CD4-positive, alpha-beta T cell treated with Interferon alpha-2 for 1 hour (primary cell): ENCODE data around the gene ZFYVE9.
A peak's percentile ranks its signal among the peaks of the same experiment; 100 is the strongest.
"Not testable (repeated sequence)": the region's sequence is repeated elsewhere in the genome, so short reads cannot be mapped to it uniquely, and the experiment has no call there.

Experiments
- DNase-seq, 2 donors: peaks; one replicate each; pipeline ENCODE4 v3.0.0-alpha.2; 2020 to 2022

ZFYVE9 gene

DNA sequence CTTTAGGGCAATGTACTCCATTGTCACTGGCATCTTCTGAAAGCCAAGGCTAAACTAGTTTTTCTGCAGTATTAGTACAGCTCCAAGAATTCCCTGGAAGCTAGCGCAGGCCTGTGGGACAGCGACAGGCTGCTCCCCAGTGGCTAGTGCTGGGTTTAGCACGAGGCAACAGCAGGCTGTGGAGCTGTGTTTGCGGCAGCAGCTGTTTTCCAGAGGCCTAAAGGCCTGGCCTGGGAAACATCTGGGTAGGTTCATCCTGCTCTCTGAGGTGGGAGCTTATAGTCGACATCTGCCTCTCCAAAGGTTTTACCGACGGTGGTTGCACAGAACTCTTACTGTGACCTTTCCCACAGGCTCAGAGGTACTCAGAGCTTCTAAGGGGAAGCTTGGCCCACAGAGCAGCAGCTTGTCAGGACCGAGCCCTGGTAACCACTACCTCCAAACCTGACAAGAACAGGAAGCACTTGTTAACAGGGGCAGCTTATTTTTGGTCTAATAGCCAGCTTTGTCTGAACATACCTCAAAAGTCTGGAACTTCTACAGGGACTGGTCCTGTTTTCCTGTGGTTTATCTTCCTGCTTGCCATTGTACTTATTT is 206.9 kb downstream of the ZFYVE9 start:
- DNase-seq = no peak

DNA sequence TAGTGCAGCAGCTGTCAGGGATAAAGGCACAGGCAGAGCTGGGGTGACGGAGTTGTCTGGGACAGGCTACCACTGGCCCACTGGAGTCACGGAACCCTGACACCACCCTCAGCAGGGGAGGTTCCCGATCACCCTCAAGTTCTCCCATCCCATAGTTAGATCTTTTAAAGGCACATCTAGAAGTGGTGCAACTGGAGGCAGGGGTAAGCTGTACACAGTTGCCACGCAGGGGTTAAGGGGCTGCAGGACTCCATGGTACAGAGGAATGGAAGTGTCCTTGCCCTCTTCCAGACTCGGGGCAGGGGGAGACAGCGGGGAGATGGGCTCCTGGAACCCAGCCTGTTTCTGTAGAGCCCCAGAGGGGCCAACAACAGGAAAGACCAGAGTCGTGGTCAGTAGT is 210.8 kb downstream of the ZFYVE9 start:
- no peak for DNase-seq

- DNase-seq = no peak
These were observed 213.5 kb downstream of the ZFYVE9 start for GRCh38 chr1:52355436-52355835.

DNA sequence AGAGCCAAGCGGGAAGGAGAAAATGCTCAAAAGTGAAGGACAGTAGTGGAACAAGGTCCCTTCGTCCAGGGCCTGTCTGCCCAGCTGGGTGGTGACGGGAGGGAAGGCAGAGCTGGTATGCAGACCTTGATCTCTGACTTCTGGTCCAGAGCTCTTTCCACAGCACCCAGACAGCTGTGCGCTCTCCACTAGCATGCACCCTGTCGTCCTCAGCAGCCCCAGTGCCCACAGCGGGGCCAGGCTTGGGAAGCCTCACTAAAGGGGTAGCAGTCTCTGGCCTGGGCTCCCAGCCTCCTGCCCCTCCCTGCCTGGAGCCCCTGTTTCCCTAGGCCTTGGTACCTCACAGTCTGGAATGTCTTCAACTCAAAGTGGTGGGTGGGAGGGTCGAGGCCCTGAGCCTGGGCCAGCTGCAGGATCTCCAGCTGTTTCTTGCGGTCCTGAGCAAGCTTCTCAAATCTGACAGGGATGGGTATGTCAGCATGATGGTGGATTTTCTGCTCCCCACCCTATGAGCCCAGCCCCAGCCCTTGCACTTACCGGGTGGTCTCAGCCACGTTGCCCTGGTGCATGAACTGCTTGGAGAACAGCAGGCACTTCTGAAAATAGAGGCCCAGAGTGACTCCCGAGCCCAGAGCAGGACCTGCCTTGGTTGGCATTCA is 214.1 kb downstream of the ZFYVE9 start:
- no peak for DNase-seq

GRCh38 chr1:52356818-52357355 is 215.0 kb downstream of the ZFYVE9 start:
- DNase-seq = no peak

- DNase-seq = no peak
These were observed 215.5 kb downstream of the ZFYVE9 start for GRCh38 chr1:52357397-52357796.

- DNase-seq = no peak
These were observed 217.1 kb downstream of the ZFYVE9 start for GRCh38 chr1:52358851-52359497.

DNA sequence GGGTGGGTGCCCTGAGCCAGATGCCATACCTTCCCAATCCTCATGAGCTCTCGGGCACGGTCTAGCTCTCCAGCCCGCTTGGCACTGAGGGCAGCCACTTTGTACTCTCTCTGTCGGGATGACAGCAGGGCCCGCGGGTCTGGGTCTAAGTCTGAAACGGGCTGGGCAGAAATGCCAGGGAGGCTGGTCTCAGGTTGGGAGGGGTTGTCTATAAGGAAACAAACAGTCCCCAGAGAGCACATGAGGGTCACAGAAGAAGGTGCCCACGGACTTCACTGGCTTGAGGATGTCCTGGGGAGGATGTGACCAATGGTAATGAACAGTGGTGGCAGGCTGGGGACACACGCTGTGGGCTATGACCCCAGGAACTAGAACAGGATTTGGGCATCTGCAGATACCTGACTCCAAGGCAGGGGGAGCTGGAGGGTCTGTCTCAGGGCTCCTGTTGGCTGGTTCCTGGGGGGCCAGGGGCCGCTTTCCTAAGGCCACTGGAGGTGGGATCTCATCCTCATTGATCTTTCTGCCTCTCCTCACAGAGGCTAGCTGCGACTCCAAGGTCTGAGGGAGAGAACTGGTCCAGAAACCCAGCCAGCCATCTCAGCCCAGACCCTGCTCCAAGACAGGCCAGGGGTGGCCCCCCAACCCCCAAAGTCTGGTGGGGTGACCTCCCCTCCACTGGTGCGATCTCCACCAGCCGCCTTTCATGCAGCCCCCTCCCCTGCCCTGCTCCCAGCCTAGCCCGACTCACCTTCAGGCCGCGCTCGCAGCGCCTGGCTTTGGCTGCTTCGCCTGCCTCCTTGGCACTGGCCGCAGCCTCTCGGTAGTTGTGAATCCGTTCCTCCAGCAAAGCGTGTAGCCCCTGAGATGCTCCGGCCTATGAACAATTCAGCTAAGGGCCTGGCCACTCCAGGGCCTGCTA is 218.0 kb downstream of the ZFYVE9 start:
- DNase-seq = no peak

- DNase-seq = no peak
These were observed 218.7 kb downstream of the ZFYVE9 start for GRCh38 chr1:52360595-52360968.

- no peak for DNase-seq
These were observed 222.4 kb downstream of the ZFYVE9 start for GRCh38 chr1:52364235-52364839.

DNA sequence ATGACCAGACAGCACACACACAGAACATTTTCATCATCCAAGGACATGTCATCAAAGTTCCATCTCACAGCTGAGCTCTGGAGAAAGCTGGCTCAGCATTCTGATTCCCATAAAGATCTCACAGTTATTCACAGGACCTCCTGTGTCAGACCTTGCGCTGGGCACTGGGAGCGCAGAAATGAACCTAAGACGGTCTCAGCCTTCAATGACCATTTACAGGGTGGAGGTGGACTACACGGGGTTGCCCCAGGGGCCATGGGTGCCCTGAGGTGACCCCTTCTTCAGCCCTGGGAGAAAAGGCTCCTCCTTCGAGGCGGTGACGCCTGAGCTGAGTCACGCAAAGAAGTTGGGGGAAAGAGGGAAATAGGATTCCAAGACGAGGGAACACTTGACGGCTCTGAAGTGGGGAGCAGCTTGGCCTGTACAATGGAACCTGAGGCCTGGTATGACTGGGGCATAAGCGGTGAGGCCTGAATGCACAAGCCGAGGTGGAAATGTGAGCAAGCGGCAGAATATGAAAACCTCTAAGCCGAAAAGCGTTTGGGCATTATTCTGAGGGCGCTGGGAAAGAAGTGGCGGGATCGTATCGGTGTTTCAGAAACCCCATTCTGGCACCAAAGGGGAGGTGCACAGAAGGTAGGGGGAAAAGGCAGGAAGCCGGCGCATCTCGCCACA is 223.3 kb downstream of the ZFYVE9 start:
- peak; percentile 24 to 29 for DNase-seq

DNA sequence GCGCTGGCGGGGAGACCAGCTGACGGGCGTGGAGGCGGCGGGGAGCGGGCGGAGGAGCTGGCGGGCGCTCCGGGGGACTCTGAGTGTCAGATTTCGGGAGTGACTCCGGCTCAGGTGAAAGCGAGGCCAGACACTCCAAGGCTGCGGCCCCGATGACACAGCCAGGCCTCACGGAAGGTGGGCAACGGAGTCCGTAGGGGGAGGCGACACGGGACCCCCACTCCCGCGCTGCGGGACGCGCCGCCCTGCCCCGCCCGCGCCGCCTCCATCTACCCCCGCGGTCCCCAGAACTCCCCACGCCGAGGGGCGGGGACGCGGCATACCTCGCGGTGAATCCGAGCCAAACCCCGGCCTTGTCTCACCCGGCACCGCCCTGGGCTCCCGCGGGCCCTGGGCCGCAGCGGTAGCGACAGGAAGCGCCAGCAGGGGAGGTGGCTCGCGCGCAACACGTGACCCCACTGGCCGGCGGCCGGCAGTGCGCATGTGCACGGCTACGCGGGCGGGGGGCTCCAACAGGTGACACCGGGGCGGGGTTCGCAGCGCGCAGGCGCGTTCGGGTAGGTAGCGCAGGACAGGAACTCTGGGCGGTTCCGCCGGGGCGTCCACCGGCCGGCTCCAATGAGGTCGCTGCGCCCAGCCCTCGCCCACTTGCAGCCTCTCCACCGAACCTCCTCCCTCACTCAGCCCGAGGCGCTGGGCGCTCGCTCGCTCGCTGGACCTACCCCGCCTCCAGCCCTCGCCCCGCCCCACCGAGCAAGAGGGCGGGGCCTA is 224.0 kb downstream of the ZFYVE9 start, which contains the start of gene CC2D1B:
Gene CC2D1B, minus strand, starts transcription at position 460 of the 771 bp plus-strand sequence. CDS start 1,585 bp downstream, outside the sequence.
- DNase-seq = peak; percentile 100

DNA sequence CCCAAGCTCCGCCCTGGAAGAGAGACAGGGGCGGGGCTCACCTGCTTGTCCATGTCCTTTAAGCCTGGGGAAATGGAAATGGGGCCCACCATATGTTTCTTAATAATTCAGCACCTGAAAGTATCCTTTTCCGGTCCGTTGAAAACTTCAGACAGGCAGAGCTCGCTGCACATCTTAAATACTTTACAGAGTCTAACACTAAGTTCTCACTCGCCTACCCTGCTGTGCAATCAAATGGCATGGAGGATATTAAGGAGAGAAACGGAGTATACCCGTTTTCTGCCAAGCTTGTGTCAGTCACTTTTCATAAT is 224.6 kb downstream of the ZFYVE9 start:
- no peak for DNase-seq

DNA sequence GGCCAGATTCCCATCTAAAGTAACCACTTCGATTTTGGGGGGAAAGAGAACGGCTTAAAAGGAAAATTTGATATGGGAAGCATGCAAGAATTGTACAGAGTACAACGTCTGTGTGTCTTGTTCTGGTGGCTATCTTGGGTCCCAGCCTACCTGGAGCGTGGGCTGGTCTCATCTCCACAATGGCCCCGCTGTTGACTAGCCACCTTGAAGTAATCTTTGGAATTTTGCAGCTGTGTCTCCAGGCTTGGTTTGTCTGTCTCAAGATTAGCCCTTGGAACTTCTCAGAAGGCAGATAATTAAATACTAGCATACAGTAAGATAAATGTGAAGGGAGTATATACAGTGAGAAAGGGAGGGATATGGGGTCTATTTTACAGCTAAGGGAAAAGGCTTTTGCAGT is 225.4 kb downstream of the ZFYVE9 start:
- DNase-seq = no peak

GRCh38 chr1:52368383-52369172 is 226.7 kb downstream of the ZFYVE9 start:
- peak; percentile 50 to 69 for DNase-seq

- DNase-seq = not testable (repeated sequence)
These were observed 228.0 kb downstream of the ZFYVE9 start for GRCh38 chr1:52369851-52370250.

GRCh38 chr1:52385376-52385775 is 243.5 kb downstream of the ZFYVE9 start:
- DNase-seq = no peak

DNA sequence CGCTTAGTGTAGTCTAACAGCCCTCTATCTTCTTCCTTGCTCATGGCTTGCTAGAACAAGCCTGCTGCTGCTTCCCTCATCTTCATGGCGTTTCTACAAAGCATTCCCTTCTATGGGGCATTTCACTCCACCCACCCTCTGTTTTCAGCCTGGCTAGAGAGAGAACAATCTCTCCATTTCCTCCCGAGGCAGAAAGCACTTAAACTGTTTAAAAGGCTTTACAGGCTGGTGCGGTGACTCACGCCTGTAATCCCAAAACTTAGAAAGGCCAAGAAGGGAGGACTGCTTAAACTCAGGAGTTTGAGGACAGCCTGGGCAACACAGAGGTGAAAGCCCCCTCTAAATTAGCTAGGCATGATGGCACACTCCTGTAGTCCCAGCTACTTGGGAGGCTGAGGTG is 244.6 kb downstream of the ZFYVE9 start:
- DNase-seq = no peak

GRCh38 chr1:52393174-52393573 is 251.3 kb downstream of the ZFYVE9 start:
- DNase-seq = no peak
